IMR-90 (cell line): ENCODE measurements around the gene ABCA2. TPM values are rescaled to one million over a fixed set of nuclear protein-coding genes. Genes with fewer than 3 reads are reported as not detected.

ENCODE experiments used
- ATAC-seq: fragments of 200-7000 bp; cut with Tn5 transposase; 2 replicates; pipeline ENCODE4 v1.9.1; 2020; ENCODE audit warnings: low read depth, mild to moderate bottlenecking, moderate library complexity
- BruUV-seq: library from RNA; stranded (reverse); fragments of 400-500 nt; replicated peaks from 2 replicates; lab custom pipeline; 2021; lab: Mats Ljungman, UMichigan
- CTCF ChIA-PET: fragments of 300-600 bp; formaldehyde crosslinking; extraction: SDS; loops from one replicate; lab custom pipeline; 2021; ENCODE audit warnings: antibody characterized with exemption; lab: Yijun Ruan, JAX
- POLR2A ChIA-PET: fragments of 300-600 bp; sonication (Branson Sonifier 250); formaldehyde crosslinking; loops from one replicate; lab custom pipeline; 2022; ENCODE audit warnings: antibody characterized with exemption; ENCODE audit not compliant: unreplicated experiment; lab: Charles Lee
- DNase-seq: peaks from one replicate; pipeline ENCODE4 v3.0.0; 2013
- H2AFZ ChIP-seq: replicated peaks from 2 replicates; pipeline ENCODE3; 2013; ENCODE audit warnings: low read length, mild to moderate bottlenecking; ENCODE audit not compliant: poor library complexity
- H2AK5ac ChIP-seq: 2 replicates; pipeline ENCODE4 v1.6.1; 2013; ENCODE audit warnings: low read depth, low read length, inconsistent platforms
- H2AK9ac ChIP-seq: replicated peaks from 2 replicates; pipeline ENCODE3; 2013; ENCODE audit warnings: mild to moderate bottlenecking, low read depth, low read length, moderate library complexity; ENCODE audit not compliant: poor library complexity
- H2BK120ac ChIP-seq: 2 replicates; pipeline ENCODE4 v1.6.1; 2013; ENCODE audit warnings: low read depth, low read length, inconsistent platforms
- H2BK15ac ChIP-seq: 3 replicates; pipeline ENCODE4 v1.6.1; 2013; ENCODE audit warnings: low read depth, low read length, inconsistent platforms
- H2BK20ac ChIP-seq: 2 replicates; pipeline ENCODE4 v1.6.1; 2013; ENCODE audit warnings: low read depth, mild to moderate bottlenecking, inconsistent platforms, low read length, moderate library complexity
- H2BK5ac ChIP-seq: 2 replicates; pipeline ENCODE4 v1.6.1; 2013; ENCODE audit warnings: mild to moderate bottlenecking, low read depth, low read length, inconsistent platforms; ENCODE audit not compliant: poor library complexity, severe bottlenecking
- H3K14ac ChIP-seq: replicated peaks from 2 replicates; pipeline ENCODE4 v1.6.1; 2013; ENCODE audit warnings: low read depth, low read length, inconsistent platforms
- H3K18ac ChIP-seq: 2 replicates; pipeline ENCODE4 v1.6.1; 2013; ENCODE audit warnings: low read depth, low read length, control low read depth
- H3K23ac ChIP-seq: 2 replicates; pipeline ENCODE4 v1.6.1; 2013; ENCODE audit warnings: low read depth, low read length, inconsistent platforms
- H3K27ac ChIP-seq: 2 replicates; pipeline ENCODE4 v1.5.1; 2013; ENCODE audit warnings: mild to moderate bottlenecking, control low read depth, low read length; ENCODE audit not compliant: insufficient read depth
- H3K27me3 ChIP-seq: 2 replicates; pipeline ENCODE4 v1.6.1; 2013; ENCODE audit warnings: low read length; ENCODE audit not compliant: control insufficient read depth, insufficient read depth
- H3K36me3 ChIP-seq: 2 replicates; pipeline ENCODE4 v1.6.1; 2013; ENCODE audit warnings: low read length, mixed read lengths; ENCODE audit not compliant: control insufficient read depth, insufficient read depth
- H3K4ac ChIP-seq: 2 replicates; pipeline ENCODE4 v1.6.1; 2013; ENCODE audit warnings: low read depth, low read length, inconsistent platforms
- H3K4me1 ChIP-seq: 2 replicates; pipeline ENCODE4 v1.6.1; 2013; ENCODE audit warnings: low read length, mixed read lengths; ENCODE audit not compliant: control insufficient read depth, insufficient read depth
- H3K4me2 ChIP-seq: 2 replicates; pipeline ENCODE4 v1.6.1; 2013; ENCODE audit warnings: low read depth, mild to moderate bottlenecking, control low read depth, low read length, moderate library complexity
- H3K4me3 ChIP-seq: 2 replicates; pipeline ENCODE4 v1.5.1; 2013; ENCODE audit warnings: low read depth, mild to moderate bottlenecking, control low read depth, low read length, moderate library complexity; ENCODE audit not compliant: insufficient read depth
- H3K56ac ChIP-seq: 2 replicates; pipeline ENCODE4 v1.6.1; 2013; ENCODE audit warnings: low read length, inconsistent platforms; ENCODE audit not compliant: insufficient read depth; ENCODE audit errors: extremely low read depth
- H3K79me1 ChIP-seq, 2 experiments: 2 replicates each; pipeline ENCODE4 v1.6.1; 2013; ENCODE audit warnings: low read length in 2 of 2, inconsistent platforms in 1 of 2, low read depth in 1 of 2
- H3K9ac ChIP-seq: 2 replicates; pipeline ENCODE4 v1.6.1; 2013; ENCODE audit warnings: low read depth, low read length, control low read depth
- H3K9me1 ChIP-seq: 2 replicates; pipeline ENCODE4 v1.6.1; 2013; ENCODE audit warnings: low read length, inconsistent platforms; ENCODE audit not compliant: insufficient read depth
- H3K9me3 ChIP-seq: 2 replicates; pipeline ENCODE4 v1.6.1; 2013; ENCODE audit warnings: low read length; ENCODE audit not compliant: control insufficient read depth, insufficient read depth
- H4K20me1 ChIP-seq: 2 replicates; pipeline ENCODE4 v1.6.1; 2013; ENCODE audit warnings: low read length, inconsistent platforms; ENCODE audit not compliant: insufficient read depth
- H4K5ac ChIP-seq: 2 replicates; pipeline ENCODE4 v1.6.1; 2013; ENCODE audit warnings: mild to moderate bottlenecking, low read depth, low read length, control low read depth
- H4K8ac ChIP-seq, 2 experiments: 2 replicates each; pipeline ENCODE4 v1.6.1; 2013; ENCODE audit warnings: low read depth in 2 of 2, low read length in 2 of 2, control low read depth in 1 of 2, inconsistent platforms in 1 of 2
- H4K91ac ChIP-seq: 2 replicates; pipeline ENCODE4 v1.6.1; 2013; ENCODE audit warnings: low read depth, low read length, inconsistent platforms; ENCODE audit not compliant: insufficient read depth
- MAZ ChIP-seq: IDR thresholded peaks from 2 replicates; pipeline ENCODE4 v1.6.1; 2012; ENCODE audit warnings: low read depth, mild to moderate bottlenecking, low read length, improper control_type of control experiment, moderate library complexity, borderline replicate concordance
- WGBS, 2 experiments: methylation state at CpG; one replicate each; pipeline versions ENCODE4 v1.1.5 to v1.1.7; 2013; ENCODE audit warnings: missing lambda C conversion rate in 2 of 2; ENCODE audit not compliant: insufficient read length in 1 of 2; ENCODE audit errors: extremely low coverage in 2 of 2; 5-methylcytosine and 5-hydroxymethylcytosine counted together
- dilution Hi-C: fragments of 300-500 bp; cut with HindIII; formaldehyde crosslinking; loops from one replicate; pipeline ENCODE4 v1.14.3; 2018; ENCODE audit warnings: low sequenced_read_pairs; ENCODE audit not compliant: unreplicated experiment
- in situ Hi-C: fragments of 300-500 bp; cut with MboI; formaldehyde crosslinking; loops from 3 replicates; pipeline ENCODE4 v1.14.3; 2019; ENCODE audit warnings: low sequenced_read_pairs, inconsistent platforms, mixed read lengths
- intact Hi-C: fragments of 100-400 bp; cut with micrococcal nuclease; formaldehyde crosslinking; loops from 2 replicates; pipeline ENCODE4 v1.10.0; 2022
- polyA plus RNA-seq, 3 experiments: library from polyadenylated mRNA; depleted of rRNA; stranded (reverse); fragments of >200 nt; gene quantifications; 2 replicates each; pipeline ENCODE4 v1.2.3, GENCODE V29; 2012; ENCODE audit warnings: low replicate concordance in 1 of 3
- total RNA-seq: library from RNA; depleted of rRNA; stranded (reverse); fragments of >200 nt; gene quantifications from 2 replicates; pipeline ENCODE4 v1.2.3, GENCODE V29; 2012

Gene ABCA2
- total and polyA plus RNA-seq, 2 of the 4 experiments (the other 2 are of a cell fraction): 3.8 to 46.0 TPM

DNA sequence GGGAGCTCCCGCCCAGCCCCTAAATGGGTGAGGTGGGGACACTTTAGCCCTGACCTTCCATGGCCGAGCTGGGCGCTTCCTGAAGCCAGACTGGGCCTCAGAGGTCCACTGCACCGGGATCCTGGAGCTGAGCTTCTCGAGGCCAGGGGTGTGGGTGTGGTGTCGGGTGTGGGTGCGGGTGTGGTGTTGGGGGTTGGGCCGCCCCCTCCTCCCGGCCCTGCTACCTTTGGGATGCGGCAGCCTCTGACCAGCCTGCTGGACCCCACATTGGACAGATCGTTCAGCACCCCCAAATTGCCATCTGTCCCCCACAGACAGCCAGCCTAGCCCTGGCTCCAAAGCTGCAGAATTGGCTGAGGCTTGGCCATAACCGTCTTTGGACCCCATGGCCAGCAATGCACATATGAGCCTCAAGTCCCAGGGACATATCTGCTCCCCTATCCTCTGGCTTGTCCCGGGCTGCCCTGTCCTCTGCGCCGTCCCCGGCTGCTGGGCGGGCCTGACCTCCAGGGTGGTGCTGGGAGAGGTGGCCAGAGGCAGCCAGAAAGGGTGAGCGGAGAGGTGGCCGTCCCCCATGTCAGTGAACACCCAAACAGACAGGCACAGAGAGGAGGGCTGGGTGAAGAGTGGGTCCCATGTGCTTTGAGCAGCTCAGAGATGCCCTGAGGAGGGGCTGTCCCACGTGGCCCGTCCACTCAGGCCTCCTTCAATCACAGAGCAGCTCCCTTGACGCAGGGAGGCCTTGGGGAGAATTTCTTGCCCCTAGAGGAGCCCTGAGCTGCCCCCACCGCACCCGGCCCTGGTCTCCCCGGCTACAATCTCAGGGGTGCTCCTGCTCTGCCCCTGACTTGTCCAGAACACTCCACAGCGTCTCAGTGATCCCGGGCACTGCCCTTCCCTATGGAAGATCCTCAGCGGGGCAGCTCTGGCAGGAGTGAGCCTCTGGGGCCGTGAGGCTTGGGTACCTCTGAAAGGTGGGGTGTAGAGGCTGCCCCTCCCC is 54.1 kb downstream of the ABCA2 start:
- H3K79me1 ChIP-seq: no peaks in the 10 kb centered on the region
- H4K5ac ChIP-seq: no peak overlapping the region
- intact Hi-C loops: no loop called here
- H3K4me1 ChIP-seq: peaks cover 7% of the 10 kb centered on the region; the same call in 1 of the 2 replicates
- no peaks in the 10 kb centered on the region for H3K9me3 ChIP-seq
- no peak for ATAC-seq
- H2BK15ac ChIP-seq: no peak overlapping the region
- no peak for DNase-seq
- ChIA-PET CTCF (no interaction called here), POLR2A (no interaction called here)
- H2AK5ac ChIP-seq: no peak overlapping the region
- H3K9me1 ChIP-seq: no peaks in the 10 kb centered on the region
- no peak overlapping the region for H2AK9ac ChIP-seq
- H3K9ac ChIP-seq: no peak overlapping the region
- no peaks in the 10 kb centered on the region for H4K20me1 ChIP-seq
- dilution Hi-C loops: no loop called here
- no peak overlapping the region for H2BK120ac ChIP-seq
- no peak for TF ChIP-seq MAZ
- no peaks in the 10 kb centered on the region for H3K36me3 ChIP-seq
- no peak overlapping the region for H3K4me2 ChIP-seq
- no TSS peak for BruUV-seq
- in situ Hi-C loops: no loop called here
- no peak overlapping the region for H4K91ac ChIP-seq
- no peak overlapping the region for H3K56ac ChIP-seq
- H2BK20ac ChIP-seq: no peak overlapping the region
- H3K23ac ChIP-seq: no peak overlapping the region
- no peak overlapping the region for H3K14ac ChIP-seq
- WGBS, 2 experiments: 81% methylated on average over 12 of the region's 29 CpGs; no CpG with 5 or more reads in 1 of the 2 experiments
- peaks cover 17% of the 10 kb centered on the region; the same call in 1 of the 2 replicates for H3K27me3 ChIP-seq
- H4K8ac ChIP-seq: no peak overlapping the region
- H3K4ac ChIP-seq: no peak overlapping the region
- no peak overlapping the region for H2AFZ ChIP-seq
- no peak overlapping the region for H2BK5ac ChIP-seq
- no peak overlapping the region for H3K4me3 ChIP-seq
- no peak overlapping the region for H3K18ac ChIP-seq
- no peak overlapping the region for H3K27ac ChIP-seq
